H1 (cell line): Measurements from ENCODE around the gene OR51F2. TPM values are rescaled to one million over a fixed set of nuclear protein-coding genes. Genes with fewer than 3 reads are reported as not detected.

Experiments
- CHD2 ChIP-seq: IDR thresholded peaks from 2 replicates; pipeline ENCODE4 v1.6.1; 2012; ENCODE audit warnings: low read length, improper control_type of control experiment
- GABPA ChIP-seq: IDR thresholded peaks from 2 replicates; pipeline ENCODE4 v1.6.1; 2011; ENCODE audit warnings: mild to moderate bottlenecking, low read length, moderate library complexity, borderline replicate concordance; ENCODE audit not compliant: insufficient read depth
- JUN ChIP-seq: IDR thresholded peaks from 2 replicates; pipeline ENCODE4 v1.6.1; 2011; ENCODE audit warnings: low read depth, mild to moderate bottlenecking, improper control_type of control experiment, low read length
- polyA plus RNA-seq, 7 experiments: library from polyadenylated mRNA; depleted of rRNA in 3 of 7; stranded (reverse) in 5 of 7; unstranded in 2 of 7; fragments of >200 nt in 5 of 7; fragments of 200-250 nt in 2 of 7; gene quantifications; 1 replicate in 5 of 7; 2 replicates in 1 of 7; 4 replicates in 1 of 7; pipeline versions ENCODE4 v1.2.1 to v1.2.3, GENCODE V29; 2011 to 2013; ENCODE audit warnings: missing spikeins in 2 of 7, mixed read lengths in 2 of 7
- total RNA-seq: library from RNA; stranded (reverse); fragmentation: NEBNext Ultra II Directional; extraction: Animal tissue kit (Norgen Biotek cat#: 25700); gene quantifications from 2 replicates; pipeline ENCODE4 v1.2.1, GENCODE V29; 2021

The OR51F2 gene
- total and polyA plus RNA-seq, 2 of the 8 experiments (the other 6 are each of a cell fraction or from before 2014, with no cell fraction given): 0.15 TPM; not detected in 1

DNA sequence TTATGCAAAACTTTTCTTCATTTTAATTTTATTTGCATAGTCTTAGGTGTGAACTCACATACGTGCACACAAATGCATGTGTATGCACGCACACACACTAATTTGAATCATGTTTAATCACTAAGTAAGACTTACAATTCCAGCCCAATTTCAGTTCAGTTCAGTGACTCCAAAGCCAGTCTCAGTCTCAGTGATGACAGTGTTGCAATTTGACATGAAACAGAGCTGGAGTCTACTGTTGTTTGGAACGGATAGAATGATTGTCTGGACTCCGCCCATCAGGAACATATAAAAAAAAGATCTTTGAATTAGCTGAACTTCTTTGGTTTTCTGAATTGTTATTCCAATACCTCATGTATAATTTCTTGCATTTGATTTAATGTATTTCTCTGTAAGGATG is 42.8 kb downstream of the OR51F2 start (continued):
- no peak for TF ChIP-seq JUN
- TF ChIP-seq GABPA: no peak
- no peak for TF ChIP-seq CHD2
